ENCODE measurements around the gene OPA3. TPM values are rescaled to one million over a fixed set of nuclear protein-coding genes. Genes with fewer than 3 reads are reported as not detected.
A peak's percentile ranks its signal among the peaks of the same experiment; 100 is the strongest.

Gene OPA3
- polyA plus RNA-seq, 1 donor from 2014 or later: 6.0 TPM

- Histone ChIP-seq H2AFZ (ENCODE audit: low read depth, low read length) (no peak overlapping the region), H3K79me2 (replicated peaks; ENCODE audit: insufficient read depth, low read length) (peaks cover 3% of the 10 kb centered on the region), H3K9me2 (ENCODE audit: insufficient read depth, low read length) (no peaks in the 10 kb centered on the region), H3K27me3 (ENCODE audit: insufficient read depth, low read depth, low read length) (peaks cover 7% of the 10 kb centered on the region), H3K9ac (ENCODE audit: low read length) (peak overlapping the region; percentile 49), H3K27ac (ENCODE audit: low read length) (no peak overlapping the region), H3K4me2 (ENCODE audit: low read length) (peak overlapping the region; percentile 77), H4K20me1 (ENCODE audit: insufficient read depth) (peaks cover 12% of the 10 kb centered on the region), H3K9me3 (ENCODE audit: low read length) (no peaks in the 10 kb centered on the region), H3F3A (ENCODE audit: insufficient read depth, low read length, poor library complexity, severe bottlenecking) (no peaks in the 10 kb centered on the region), H3K36me3 (ENCODE audit: insufficient read depth, low read length) (no peaks in the 10 kb centered on the region), H3K4me3 (ENCODE audit: low read length) (peak overlapping the region; percentile 66)
- no peak for TF ChIP-seq EZH2 (IDR thresholded peaks at IDR 0.05; ENCODE audit: borderline replicate concordance, insufficient read depth, low read length, poor library complexity, severe bottlenecking)
- no peak for TF ChIP-seq SMC3 (conservative IDR thresholded peaks at IDR 0.05; ENCODE audit: poor library complexity)
- TF ChIP-seq TAF1 (IDR thresholded peaks at IDR 0.05; ENCODE audit: low read depth): no peak
- TF ChIP-seq REST (IDR thresholded peaks at IDR 0.05; ENCODE audit: borderline replicate concordance): no peak
- TF ChIP-seq CTCF (IDR thresholded peaks at IDR 0.05; ENCODE audit: poor library complexity, severe bottlenecking): no peak
- TF ChIP-seq MXI1 (conservative IDR thresholded peaks at IDR 0.05; ENCODE audit: poor library complexity, severe bottlenecking): no peak
- TF ChIP-seq EP300 (conservative IDR thresholded peaks at IDR 0.05; ENCODE audit: poor library complexity, severe bottlenecking): no peak
- no peak for TF ChIP-seq RAD21 (conservative IDR thresholded peaks at IDR 0.05)
- TF ChIP-seq POLR2AphosphoS5 (IDR thresholded peaks at IDR 0.05): no peak
Measured at GRCh38 chr19:45492627-45493470, 91.8 kb downstream of the OPA3 start.

- peak overlapping the region; percentile 66 for H3K4me3 ChIP-seq (ENCODE audit: low read length)
- H3K9ac ChIP-seq (ENCODE audit: low read length): no peak overlapping the region
- peaks cover 3% of the 10 kb centered on the region for H3K79me2 ChIP-seq (replicated peaks; ENCODE audit: insufficient read depth, low read length)
- no peaks in the 10 kb centered on the region for H3F3A ChIP-seq (ENCODE audit: insufficient read depth, low read length, poor library complexity, severe bottlenecking)
- H4K20me1 ChIP-seq (ENCODE audit: insufficient read depth): peaks cover 12% of the 10 kb centered on the region
- no peak overlapping the region for H3K4me2 ChIP-seq (ENCODE audit: low read length)
- no peaks in the 10 kb centered on the region for H3K9me2 ChIP-seq (ENCODE audit: insufficient read depth, low read length)
- no peak overlapping the region for H3K27ac ChIP-seq (ENCODE audit: low read length)
- no peaks in the 10 kb centered on the region for H3K9me3 ChIP-seq (ENCODE audit: low read length)
- no peaks in the 10 kb centered on the region for H3K36me3 ChIP-seq (ENCODE audit: insufficient read depth, low read length)
- H3K27me3 ChIP-seq (ENCODE audit: insufficient read depth, low read depth, low read length): peaks cover 2% of the 10 kb centered on the region
- no peak overlapping the region for H2AFZ ChIP-seq (ENCODE audit: low read depth, low read length)
- TF ChIP-seq REST (IDR thresholded peaks at IDR 0.05; ENCODE audit: borderline replicate concordance) (no peak), EZH2 (IDR thresholded peaks at IDR 0.05; ENCODE audit: borderline replicate concordance, insufficient read depth, low read length, poor library complexity, severe bottlenecking) (no peak), MXI1 (conservative IDR thresholded peaks at IDR 0.05; ENCODE audit: poor library complexity, severe bottlenecking) (no peak), POLR2AphosphoS5 (IDR thresholded peaks at IDR 0.05) (no peak), EP300 (conservative IDR thresholded peaks at IDR 0.05; ENCODE audit: poor library complexity, severe bottlenecking) (no peak), CTCF (IDR thresholded peaks at IDR 0.05; ENCODE audit: poor library complexity, severe bottlenecking) (no peak), RAD21 (conservative IDR thresholded peaks at IDR 0.05) (no peak), TAF1 (IDR thresholded peaks at IDR 0.05; ENCODE audit: low read depth) (no peak), SMC3 (conservative IDR thresholded peaks at IDR 0.05; ENCODE audit: poor library complexity) (no peak)
Measured at GRCh38 chr19:45492137-45492626, 92.4 kb downstream of the OPA3 start.

All from neural cell (in vitro differentiated cells).